Peyer's patch (tissue), 4 donors: Measurements from ENCODE around the gene UBE2J2.

Experiments
- CTCF ChIP-seq, 6 experiments: fragments of 450-650 bp in 4 of 6; fragments of 200-600 bp in 2 of 6; sonication (generic) in 1 of 6; IDR thresholded peaks; one replicate each; pipeline ENCODE4 v1.5.1; 2017 to 2019; ENCODE audit warnings: antibody characterized with exemption in 6 of 6, mild to moderate bottlenecking in 3 of 6, moderate library complexity in 1 of 6
- POLR2A ChIP-seq, 2 donors: fragments of 450-650 bp; IDR thresholded peaks; one replicate each; pipeline ENCODE4 v1.5.1; 2017; ENCODE audit warnings: antibody characterized with exemption in 2 of 2, mild to moderate bottlenecking in 2 of 2, moderate library complexity in 2 of 2

GRCh38 chr1:1272341-1273208 is 1.1 kb downstream of the UBE2J2 start:
- TF ChIP-seq CTCF (IDR thresholded peaks at IDR 0.05) (peak in 1 of 6 experiments; percentile 10), POLR2A (IDR thresholded peaks at IDR 0.05) (peak; percentile 84 to 90)
